SU-DHL-6 (cell line): Measurements from ENCODE around the gene C11orf86.
"Not testable (repeated sequence)": the region's sequence is repeated elsewhere in the genome, so short reads cannot be mapped to it uniquely, and the experiment has no call there.

ENCODE experiments used
- CTCF ChIP-seq: fragments of 200-600 bp; sonication (generic); IDR thresholded peaks from one replicate; pipeline ENCODE4 v1.5.1; 2017; ENCODE audit warnings: antibody characterized with exemption, mild to moderate bottlenecking, low read length, moderate library complexity; ENCODE audit not compliant: insufficient read depth, poor library complexity, severe bottlenecking
- EZH2phosphoT487 ChIP-seq: fragments of 200-600 bp; sonication (generic), shearing (Covaris generic); conservative IDR thresholded peaks from 2 replicates; pipeline ENCODE4 v1.6.1; 2018; ENCODE audit warnings: mild to moderate bottlenecking, antibody characterized with exemption, low read length, moderate library complexity, mixed read lengths

GRCh38 chr11:67005200-67005599 is 30.1 kb downstream of the C11orf86 start:
- TF ChIP-seq CTCF, EZH2phosphoT487: not testable (repeated sequence)
